B cell (primary cell): Measurements from ENCODE around the gene SPOCK1.

Experiments
- CTCF ChIP-seq: fragments of 200-600 bp; IDR thresholded peaks from one replicate; pipeline ENCODE4 v1.8.0; 2022; ENCODE audit warnings: antibody characterized with exemption, mild to moderate bottlenecking
- EZH2 ChIP-seq: IDR thresholded peaks from 2 replicates; pipeline ENCODE4 v1.6.1; 2012; ENCODE audit warnings: borderline replicate concordance, low read depth, mild to moderate bottlenecking, moderate library complexity, low read length; ENCODE audit not compliant: insufficient read depth, poor library complexity, severe bottlenecking

DNA sequence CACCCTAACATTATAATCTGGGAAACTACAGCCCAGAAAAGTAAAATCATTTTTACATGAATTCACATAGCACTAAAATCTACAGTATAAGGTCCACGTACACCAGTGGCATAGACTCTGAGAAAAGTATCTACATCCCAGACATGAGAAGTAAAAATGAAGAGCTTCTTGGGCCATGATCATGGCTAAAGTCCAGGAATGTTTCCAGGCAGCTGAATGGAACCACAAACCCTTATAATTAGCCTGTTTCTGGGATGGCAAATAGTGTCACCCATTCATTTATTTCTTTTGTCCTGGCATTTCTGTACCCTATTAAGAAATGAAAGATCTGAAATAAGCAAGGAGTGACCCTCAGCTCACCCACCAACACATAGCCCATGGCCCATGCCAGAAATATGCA, 217.9 kb downstream of the SPOCK1 start:
- TF ChIP-seq CTCF (no peak), EZH2 (no peak)
